Renal pelvis (tissue), 4 donors: ENCODE results near the gene PLCB1. TPM values are rescaled to one million over a fixed set of nuclear protein-coding genes. Genes with fewer than 3 reads are reported as not detected.
"Not testable (repeated sequence)": the region's sequence is repeated elsewhere in the genome, so short reads cannot be mapped to it uniquely, and the experiment has no call there.

Source experiments
- DNase-seq: peaks from one replicate; pipeline ENCODE4 v3.0.0-alpha.2; 2013
- polyA plus RNA-seq, 3 donors: library from polyadenylated mRNA; unstranded; fragments of 120-200 nt; gene quantifications; one replicate each; pipeline ENCODE4 v1.2.1, GENCODE V29; 2013; ENCODE audit not compliant: insufficient read length in 3 of 3

The PLCB1 gene
- polyA plus RNA-seq, 3 donors: 35.7 to 37.7 (median 36.9) TPM

- DNase-seq: no peak
Measured at GRCh38 chr20:8364734-8365078, 232.6 kb downstream of the PLCB1 start.

GRCh38 chr20:8365634-8366033 is 233.6 kb downstream of the PLCB1 start:
- DNase-seq: no peak

- DNase-seq: no peak
Measured at GRCh38 chr20:8366303-8366923, 234.3 kb downstream of the PLCB1 start.

- no peak for DNase-seq
Measured at GRCh38 chr20:8367689-8368088, 235.6 kb downstream of the PLCB1 start.

DNA sequence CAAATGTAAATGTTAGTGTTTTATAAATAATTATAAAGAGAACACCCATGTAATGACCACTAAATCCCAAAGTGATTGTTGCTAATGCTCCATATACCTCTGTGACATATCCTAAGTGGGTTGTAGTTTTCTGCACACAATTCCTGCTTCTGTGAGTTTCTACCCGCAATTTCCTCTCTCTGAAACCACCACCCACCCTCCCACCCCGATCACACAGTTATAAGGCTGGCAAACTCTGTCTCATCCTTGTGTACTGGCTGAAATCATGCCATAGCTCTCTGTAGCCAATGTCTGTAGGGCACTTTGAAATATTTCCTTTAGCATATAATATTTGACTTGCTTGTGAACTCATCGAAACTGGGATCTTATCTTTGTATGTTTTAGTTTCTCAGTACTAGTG is 236.6 kb downstream of the PLCB1 start:
- DNase-seq: no peak

GRCh38 chr20:8369311-8369710 is 237.2 kb downstream of the PLCB1 start:
- no peak for DNase-seq

GRCh38 chr20:8370774-8371173 is 238.7 kb downstream of the PLCB1 start:
- no peak for DNase-seq

DNA sequence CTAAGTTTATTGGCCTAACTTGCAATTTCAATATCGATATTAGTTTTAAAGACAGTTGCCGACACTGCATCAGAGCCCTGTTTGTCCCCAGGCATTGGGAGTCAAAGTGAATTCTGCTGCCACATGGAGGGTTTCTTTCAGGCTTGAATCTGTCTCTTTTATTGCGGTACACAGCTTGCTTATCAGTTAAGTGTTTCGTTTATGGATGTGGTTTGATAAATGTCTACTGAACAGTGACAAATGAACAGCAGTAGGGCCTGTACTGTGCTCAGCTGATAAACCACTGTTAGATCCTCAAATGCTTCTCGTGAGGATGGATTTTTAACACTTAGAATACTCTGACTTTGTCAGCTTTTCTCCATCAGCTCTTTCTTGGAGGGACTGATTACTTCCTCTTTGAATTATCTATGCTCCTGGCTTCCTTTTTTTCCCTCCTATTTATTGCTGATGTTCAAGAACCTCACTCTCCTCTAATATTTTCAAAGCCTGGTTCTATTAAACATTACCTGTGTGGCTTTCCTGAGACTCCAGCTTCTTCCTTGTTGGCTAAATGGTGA is 240.8 kb downstream of the PLCB1 start:
- no peak for DNase-seq

DNA sequence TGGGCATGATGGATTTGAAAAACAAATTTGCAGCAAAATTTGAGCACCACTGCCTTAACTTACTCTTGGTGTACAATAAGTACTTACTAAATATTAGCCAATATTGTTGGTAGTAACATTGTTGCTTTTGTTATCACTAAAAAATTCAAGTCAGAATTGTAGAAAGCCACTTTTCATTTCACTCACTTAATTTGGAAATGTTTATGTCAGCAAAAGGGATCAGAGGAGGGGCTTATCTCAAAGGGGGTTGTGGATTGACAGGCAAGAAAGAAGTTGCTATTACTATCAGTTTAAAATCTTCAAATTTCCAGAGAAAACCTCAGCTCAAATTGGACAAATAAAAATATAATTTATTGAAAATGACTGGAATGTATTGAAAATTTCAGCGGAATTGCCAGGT is 241.5 kb downstream of the PLCB1 start:
- DNase-seq: no peak

DNA sequence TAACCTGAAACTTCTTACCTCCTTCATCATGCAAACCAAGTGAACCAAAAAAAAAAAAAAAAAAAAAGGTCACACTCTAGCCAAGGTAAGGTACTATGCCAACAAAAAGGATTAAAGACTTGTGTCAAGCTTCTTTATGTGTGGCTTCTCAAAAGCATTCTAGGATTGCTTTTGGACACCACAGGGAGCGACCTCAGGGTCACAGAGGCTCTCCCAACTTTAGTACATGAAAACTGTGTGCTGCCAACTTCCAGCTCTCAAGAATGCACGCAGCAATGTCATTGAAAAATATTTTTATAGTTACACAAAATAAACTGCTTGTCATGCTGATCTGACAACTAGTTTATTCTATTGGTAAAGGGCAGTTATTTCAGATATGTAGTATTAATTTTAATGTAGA is 243.8 kb downstream of the PLCB1 start:
- no peak for DNase-seq

GRCh38 chr20:8376940-8377339 is 244.9 kb downstream of the PLCB1 start:
- DNase-seq: no peak

GRCh38 chr20:8379125-8379524 is 247.1 kb downstream of the PLCB1 start:
- not testable (repeated sequence) for DNase-seq

DNA sequence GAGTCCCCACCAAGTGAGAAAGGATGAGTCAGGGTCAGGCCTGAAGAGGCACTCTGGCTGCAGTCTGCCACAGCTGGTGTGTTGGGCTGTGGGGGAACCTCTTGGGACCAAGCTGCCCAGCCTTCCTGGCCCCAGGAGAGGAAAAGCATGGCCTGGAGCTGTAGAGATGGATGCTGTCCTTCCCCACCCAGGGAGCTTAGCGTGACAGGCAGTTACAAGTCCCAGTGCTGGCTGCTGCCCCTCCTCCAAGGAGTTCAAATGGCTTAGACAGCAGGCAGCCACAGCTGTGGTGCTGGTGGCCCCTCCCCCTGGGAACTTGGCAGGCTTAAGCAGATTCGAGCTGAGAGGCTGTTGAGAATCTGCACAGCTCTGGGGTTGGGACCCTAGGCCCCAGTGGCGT is 253.2 kb downstream of the PLCB1 start:
- no peak for DNase-seq

- DNase-seq: no peak
Measured at GRCh38 chr20:8386991-8387390, 254.9 kb downstream of the PLCB1 start.

GRCh38 chr20:8388141-8388540 is 256.1 kb downstream of the PLCB1 start:
- DNase-seq: no peak

DNA sequence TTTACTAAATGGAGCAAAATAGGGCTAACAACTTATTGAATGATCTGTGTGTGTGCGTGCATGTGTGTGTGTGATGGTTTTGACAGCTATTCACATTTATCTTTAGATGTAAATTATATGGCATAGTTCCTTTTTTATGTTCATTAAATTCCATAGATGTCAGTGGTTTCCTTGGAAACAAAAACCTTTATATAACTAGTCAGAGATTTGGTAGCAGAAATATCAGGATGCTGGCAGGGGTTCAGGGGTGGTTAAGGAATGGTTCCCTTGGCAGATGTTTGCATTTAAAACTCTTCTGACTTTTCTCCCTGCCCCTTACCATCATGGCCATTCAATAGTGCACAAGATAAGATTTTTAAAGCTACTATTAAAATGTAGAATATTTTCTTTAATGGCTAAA is 256.6 kb downstream of the PLCB1 start:
- DNase-seq: no peak

GRCh38 chr20:8389381-8390036 is 257.4 kb downstream of the PLCB1 start:
- DNase-seq: peak; percentile 54

DNA sequence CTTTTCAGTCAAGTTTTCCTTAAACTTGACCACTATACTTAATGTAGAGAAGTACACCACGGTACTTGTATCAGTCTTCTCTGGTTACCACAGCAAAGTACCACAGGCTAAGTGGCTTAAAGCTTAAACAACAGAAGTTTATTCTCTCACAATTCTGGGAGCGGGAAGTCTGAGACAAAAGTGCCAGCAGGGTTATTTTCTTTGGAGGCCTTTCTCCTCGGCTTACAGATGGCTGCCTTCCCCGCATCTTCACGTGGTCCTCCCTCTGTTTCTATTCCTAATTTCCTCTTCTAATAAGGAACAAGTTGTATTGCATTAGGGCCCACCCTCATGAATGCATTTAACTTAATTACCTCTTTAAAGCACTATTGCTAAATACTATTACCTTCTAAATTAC is 258.0 kb downstream of the PLCB1 start:
- no peak for DNase-seq

- DNase-seq: no peak
Measured at GRCh38 chr20:8390500-8390899, 258.4 kb downstream of the PLCB1 start.

DNA sequence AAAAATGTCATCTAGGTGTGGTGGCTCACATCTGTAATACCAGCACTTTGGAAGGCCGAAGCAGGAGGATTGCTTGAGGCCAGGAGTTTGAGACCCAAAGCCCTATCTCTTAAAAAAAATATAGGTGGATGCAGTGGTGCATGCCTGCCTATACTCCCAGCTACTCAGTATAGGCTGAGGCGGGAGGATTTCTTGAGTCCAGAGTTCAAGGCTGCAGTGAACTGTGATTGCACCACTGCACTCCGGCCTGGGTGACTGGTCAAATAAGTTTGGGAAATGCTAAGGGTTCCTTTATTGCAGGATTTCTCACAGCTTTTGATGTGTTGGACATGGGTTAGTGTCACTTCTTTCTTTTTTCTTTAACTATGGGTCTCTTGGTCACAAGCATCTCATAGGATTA is 261.3 kb downstream of the PLCB1 start:
- no peak for DNase-seq

GRCh38 chr20:8394308-8394945 is 262.4 kb downstream of the PLCB1 start:
- DNase-seq: no peak

- DNase-seq: no peak
Measured at GRCh38 chr20:8395956-8396355, 263.9 kb downstream of the PLCB1 start.
